B cell (primary cell): ENCODE data around the gene CFAP210.

Experiments
- EZH2 ChIP-seq: IDR thresholded peaks from 2 replicates; pipeline ENCODE4 v1.6.1; 2012; ENCODE audit warnings: borderline replicate concordance, low read depth, mild to moderate bottlenecking, moderate library complexity, low read length; ENCODE audit not compliant: insufficient read depth, poor library complexity, severe bottlenecking
- TF ChIP-seq, protein P1 (sequence below): fragments of 200-600 bp; IDR thresholded peaks from one replicate; pipeline ENCODE4 v1.8.0; 2022; ENCODE audit warnings: antibody characterized with exemption, mild to moderate bottlenecking

DNA sequence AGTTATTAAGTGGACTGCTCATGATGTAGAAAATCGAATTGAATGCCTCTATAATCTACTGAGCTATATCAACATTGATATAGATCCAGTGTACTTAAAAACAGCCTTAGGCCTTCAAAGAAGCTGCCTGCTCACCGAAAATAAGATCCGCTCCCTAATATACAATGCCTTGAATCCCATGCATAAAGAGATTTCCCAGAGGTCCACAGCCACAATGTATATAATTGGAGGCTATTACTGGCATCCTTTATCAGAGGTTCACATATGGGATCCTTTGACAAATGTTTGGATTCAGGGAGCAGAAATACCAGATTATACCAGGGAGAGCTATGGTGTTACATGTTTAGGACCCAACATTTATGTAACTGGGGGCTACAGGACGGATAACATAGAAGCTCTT, 41.4 kb upstream of the CFAP210 start:
- TF ChIP-seq, protein P1, sequence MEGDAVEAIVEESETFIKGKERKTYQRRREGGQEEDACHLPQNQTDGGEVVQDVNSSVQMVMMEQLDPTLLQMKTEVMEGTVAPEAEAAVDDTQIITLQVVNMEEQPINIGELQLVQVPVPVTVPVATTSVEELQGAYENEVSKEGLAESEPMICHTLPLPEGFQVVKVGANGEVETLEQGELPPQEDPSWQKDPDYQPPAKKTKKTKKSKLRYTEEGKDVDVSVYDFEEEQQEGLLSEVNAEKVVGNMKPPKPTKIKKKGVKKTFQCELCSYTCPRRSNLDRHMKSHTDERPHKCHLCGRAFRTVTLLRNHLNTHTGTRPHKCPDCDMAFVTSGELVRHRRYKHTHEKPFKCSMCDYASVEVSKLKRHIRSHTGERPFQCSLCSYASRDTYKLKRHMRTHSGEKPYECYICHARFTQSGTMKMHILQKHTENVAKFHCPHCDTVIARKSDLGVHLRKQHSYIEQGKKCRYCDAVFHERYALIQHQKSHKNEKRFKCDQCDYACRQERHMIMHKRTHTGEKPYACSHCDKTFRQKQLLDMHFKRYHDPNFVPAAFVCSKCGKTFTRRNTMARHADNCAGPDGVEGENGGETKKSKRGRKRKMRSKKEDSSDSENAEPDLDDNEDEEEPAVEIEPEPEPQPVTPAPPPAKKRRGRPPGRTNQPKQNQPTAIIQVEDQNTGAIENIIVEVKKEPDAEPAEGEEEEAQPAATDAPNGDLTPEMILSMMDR: no peak
- TF ChIP-seq EZH2: no peak
